Astrocyte of the spinal cord (primary cell): ENCODE data around the gene ELFN2.

Source experiments
- DNase-seq: peaks from one replicate; pipeline ENCODE4 v3.0.0; 2011; ENCODE audit warnings: low read depth, low spot score
- H3K4me3 ChIP-seq: 2 replicates; pipeline ENCODE4 v1.5.1; 2011; ENCODE audit warnings: low read depth, mild to moderate bottlenecking, low read length, moderate library complexity
- CTCF ChIP-seq: IDR thresholded peaks from 2 replicates; pipeline ENCODE4 v1.5.1; 2012; ENCODE audit warnings: low read depth, mild to moderate bottlenecking, low read length, inconsistent platforms
- in situ Hi-C: cut with HindIII; loops from 2 replicates; pipeline ENCODE4 v1.10.0; 2017; ENCODE audit warnings: low sequenced_read_pairs

ELFN2 gene

GRCh38 chr22:37410174-37411055, 16.9 kb downstream of the ELFN2 start:
- no peak for DNase-seq
- in situ Hi-C loops, result no loop called here
- no peak for TF ChIP-seq CTCF
- no peak overlapping the region for H3K4me3 ChIP-seq

- no peak overlapping the region for H3K4me3 ChIP-seq
- no peak for DNase-seq
- in situ Hi-C loops, result no loop called here
- TF ChIP-seq CTCF, result no peak
Observed at GRCh38 chr22:37409459-37410050, 17.7 kb downstream of the ELFN2 start.

GRCh38 chr22:37409031-37409430, 18.2 kb downstream of the ELFN2 start:
- in situ Hi-C loops, result no loop called here
- TF ChIP-seq CTCF, result no peak
- DNase-seq, result no peak
- H3K4me3 ChIP-seq, result no peak overlapping the region

- TF ChIP-seq CTCF, result no peak
- H3K4me3 ChIP-seq, result no peak overlapping the region
- no peak for DNase-seq
- in situ Hi-C loops, result no loop called here
Observed at GRCh38 chr22:37407856-37408255, 19.4 kb downstream of the ELFN2 start.

- no peak overlapping the region for H3K4me3 ChIP-seq
- no peak for DNase-seq
- in situ Hi-C loops, result no loop called here
- no peak for TF ChIP-seq CTCF
Observed at GRCh38 chr22:37406441-37407235, 20.6 kb downstream of the ELFN2 start.

GRCh38 chr22:37404091-37404490, 23.2 kb downstream of the ELFN2 start:
- in situ Hi-C loops, result no loop called here
- H3K4me3 ChIP-seq, result no peak overlapping the region
- no peak for TF ChIP-seq CTCF
- DNase-seq, result no peak
